Stomach smooth muscle (tissue), 2 donors: ENCODE data around the gene KRTCAP2.
"Not testable (repeated sequence)": the region's sequence is repeated elsewhere in the genome, so short reads cannot be mapped to it uniquely, and the experiment has no call there.

Experiments used
- H3K27ac ChIP-seq: one replicate; pipeline ENCODE4 v1.7.0; 2013; ENCODE audit warnings: mild to moderate bottlenecking, low read length, inconsistent platforms
- H3K27me3 ChIP-seq, 2 donors: one replicate each; pipeline ENCODE4 v1.7.0; 2013; ENCODE audit warnings: low read length in 2 of 2; ENCODE audit not compliant: insufficient read depth in 2 of 2, control insufficient read depth in 1 of 2
- H3K36me3 ChIP-seq, 2 donors: one replicate each; pipeline ENCODE4 v1.7.0; 2013; ENCODE audit warnings: low read length in 2 of 2; ENCODE audit not compliant: control insufficient read depth in 2 of 2, insufficient read depth in 2 of 2
- H3K4me1 ChIP-seq: one replicate; pipeline ENCODE4 v1.7.0; 2013; ENCODE audit warnings: low read length; ENCODE audit not compliant: control insufficient read depth, insufficient read depth
- H3K4me3 ChIP-seq, 2 donors: one replicate each; pipeline ENCODE4 v1.7.0; 2013; ENCODE audit warnings: low read length in 2 of 2
- H3K9ac ChIP-seq, 2 donors: one replicate each; pipeline ENCODE4 v1.7.0; 2013; ENCODE audit warnings: low read length in 2 of 2, mild to moderate bottlenecking in 1 of 2
- H3K9me3 ChIP-seq, 2 donors: one replicate each; pipeline ENCODE4 v1.7.0; 2013; ENCODE audit warnings: low read length in 2 of 2; ENCODE audit not compliant: control insufficient read depth in 2 of 2
- donor health status: healthy.
- donor health status: Pancreatic carcinoma.

KRTCAP2 gene

DNA sequence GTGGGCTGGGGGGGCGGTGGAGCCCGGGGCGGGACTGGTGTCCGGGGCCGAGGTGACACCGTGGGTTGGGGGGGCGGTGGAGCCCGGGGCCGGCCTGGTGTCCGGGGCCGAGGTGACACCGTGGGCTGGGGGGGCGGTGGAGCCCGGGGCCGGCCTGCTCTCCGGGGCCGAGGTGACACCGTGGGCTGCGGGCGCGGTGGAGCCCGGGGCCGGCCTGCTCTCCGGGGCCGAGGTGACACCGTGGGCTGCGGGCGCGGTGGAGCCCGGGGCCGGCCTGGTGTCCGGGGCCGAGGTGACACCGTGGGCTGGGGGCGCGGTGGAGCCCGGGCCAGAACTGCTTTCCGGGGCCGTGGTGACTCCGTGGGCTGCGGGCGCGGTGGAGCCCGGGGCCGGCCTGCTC is 16.8 kb upstream of the KRTCAP2 start:
- peaks cover 24% of the 10 kb centered on the region for H3K4me1 ChIP-seq
- not testable (repeated sequence) for H3K4me3 ChIP-seq, H3K36me3 ChIP-seq, H3K9me3 ChIP-seq, H3K27ac ChIP-seq, H3K9ac ChIP-seq, H3K27me3 ChIP-seq

- H3K27ac ChIP-seq: no peak overlapping the region
- no peaks in the 10 kb centered on the region for H3K36me3 ChIP-seq
- H3K27me3 ChIP-seq: no peaks in the 10 kb centered on the region
- peaks cover 11% of the 10 kb centered on the region for H3K4me1 ChIP-seq
- H3K9me3 ChIP-seq: no peaks in the 10 kb centered on the region
- no peak overlapping the region for H3K9ac ChIP-seq
- no peak overlapping the region for H3K4me3 ChIP-seq
Observed at GRCh38 chr1:155188268-155188667, 15.2 kb upstream of the KRTCAP2 start.

GRCh38 chr1:155187456-155187891 is 14.4 kb upstream of the KRTCAP2 start:
- Histone ChIP-seq H3K9ac (no peak overlapping the region), H3K27ac (no peak overlapping the region), H3K9me3 (no peaks in the 10 kb centered on the region), H3K4me3 (no peak overlapping the region), H3K27me3 (no peaks in the 10 kb centered on the region), H3K4me1 (peaks cover 3% of the 10 kb centered on the region), H3K36me3 (no peaks in the 10 kb centered on the region)

GRCh38 chr1:155186794-155187455 is 13.8 kb upstream of the KRTCAP2 start:
- Histone ChIP-seq H3K9ac (no peak overlapping the region), H3K27ac (no peak overlapping the region), H3K4me1 (no peaks in the 10 kb centered on the region), H3K27me3 (no peaks in the 10 kb centered on the region), H3K4me3 (no peak overlapping the region), H3K9me3 (no peaks in the 10 kb centered on the region), H3K36me3 (no peaks in the 10 kb centered on the region)

GRCh38 chr1:155186067-155186793 is 13.1 kb upstream of the KRTCAP2 start:
- H3K4me3 ChIP-seq: no peak overlapping the region
- H3K9me3 ChIP-seq: no peaks in the 10 kb centered on the region
- H3K27ac ChIP-seq: no peak overlapping the region
- H3K9ac ChIP-seq: no peak overlapping the region
- H3K27me3 ChIP-seq: no peaks in the 10 kb centered on the region
- no peaks in the 10 kb centered on the region for H3K36me3 ChIP-seq
- no peaks in the 10 kb centered on the region for H3K4me1 ChIP-seq

GRCh38 chr1:155185783-155186066 is 12.6 kb upstream of the KRTCAP2 start:
- Histone ChIP-seq H3K9me3 (no peaks in the 10 kb centered on the region), H3K27me3 (no peaks in the 10 kb centered on the region), H3K9ac (no peak overlapping the region), H3K36me3 (no peaks in the 10 kb centered on the region), H3K27ac (no peak overlapping the region), H3K4me3 (no peak overlapping the region), H3K4me1 (no peaks in the 10 kb centered on the region)

- no peak overlapping the region for H3K9ac ChIP-seq
- H3K4me3 ChIP-seq: no peak overlapping the region
- no peak overlapping the region for H3K27ac ChIP-seq
- H3K9me3 ChIP-seq: no peaks in the 10 kb centered on the region
- H3K4me1 ChIP-seq: no peaks in the 10 kb centered on the region
- no peaks in the 10 kb centered on the region for H3K27me3 ChIP-seq
- no peaks in the 10 kb centered on the region for H3K36me3 ChIP-seq
Observed at GRCh38 chr1:155184835-155185782, 12.0 kb upstream of the KRTCAP2 start.

- H3K27me3 ChIP-seq: no peaks in the 10 kb centered on the region
- H3K9ac ChIP-seq: no peak overlapping the region
- no peak overlapping the region for H3K27ac ChIP-seq
Observed at GRCh38 chr1:155184351-155184811, 11.3 kb upstream of the KRTCAP2 start.

GRCh38 chr1:155183775-155184221 is 10.7 kb upstream of the KRTCAP2 start:
- no peaks in the 10 kb centered on the region for H3K27me3 ChIP-seq
- H3K36me3 ChIP-seq: no peaks in the 10 kb centered on the region
- H3K27ac ChIP-seq: no peak overlapping the region
- no peak overlapping the region for H3K4me3 ChIP-seq
- no peak overlapping the region for H3K9ac ChIP-seq
- no peaks in the 10 kb centered on the region for H3K4me1 ChIP-seq
- H3K9me3 ChIP-seq: no peaks in the 10 kb centered on the region

More at GRCh38 chr1:155184351-155184811, 11.3 kb upstream of the KRTCAP2 start:
- H3K9me3 ChIP-seq: no peaks in the 10 kb centered on the region
- H3K4me1 ChIP-seq: no peaks in the 10 kb centered on the region
- no peak overlapping the region for H3K4me3 ChIP-seq
- H3K36me3 ChIP-seq: no peaks in the 10 kb centered on the region

GRCh38 chr1:155182052-155182550 is 9.0 kb upstream of the KRTCAP2 start:
- Histone ChIP-seq H3K4me3 (no peak overlapping the region), H3K9me3 (no peaks in the 10 kb centered on the region), H3K27me3 (no peaks in the 10 kb centered on the region), H3K9ac (no peak overlapping the region), H3K36me3 (no peaks in the 10 kb centered on the region), H3K27ac (no peak overlapping the region), H3K4me1 (peaks cover 3% of the 10 kb centered on the region)
